ENCODE results near the gene ABL1.

Gene ABL1

GRCh38 chr9:130933114-130934046, 98.3 kb downstream of the ABL1 start:
- H3K27me3 ChIP-seq (ENCODE audit: insufficient read depth, low read length, poor library complexity) = peaks cover 2% of the 10 kb centered on the region
- H3K9me3 ChIP-seq (ENCODE audit: insufficient read depth, low read length, severe bottlenecking) = no peaks in the 10 kb centered on the region
- no peak for TF ChIP-seq EZH2 (IDR thresholded peaks at IDR 0.05; ENCODE audit: borderline replicate concordance, low read depth, low read length, severe bottlenecking)
- TF ChIP-seq, protein P1, sequence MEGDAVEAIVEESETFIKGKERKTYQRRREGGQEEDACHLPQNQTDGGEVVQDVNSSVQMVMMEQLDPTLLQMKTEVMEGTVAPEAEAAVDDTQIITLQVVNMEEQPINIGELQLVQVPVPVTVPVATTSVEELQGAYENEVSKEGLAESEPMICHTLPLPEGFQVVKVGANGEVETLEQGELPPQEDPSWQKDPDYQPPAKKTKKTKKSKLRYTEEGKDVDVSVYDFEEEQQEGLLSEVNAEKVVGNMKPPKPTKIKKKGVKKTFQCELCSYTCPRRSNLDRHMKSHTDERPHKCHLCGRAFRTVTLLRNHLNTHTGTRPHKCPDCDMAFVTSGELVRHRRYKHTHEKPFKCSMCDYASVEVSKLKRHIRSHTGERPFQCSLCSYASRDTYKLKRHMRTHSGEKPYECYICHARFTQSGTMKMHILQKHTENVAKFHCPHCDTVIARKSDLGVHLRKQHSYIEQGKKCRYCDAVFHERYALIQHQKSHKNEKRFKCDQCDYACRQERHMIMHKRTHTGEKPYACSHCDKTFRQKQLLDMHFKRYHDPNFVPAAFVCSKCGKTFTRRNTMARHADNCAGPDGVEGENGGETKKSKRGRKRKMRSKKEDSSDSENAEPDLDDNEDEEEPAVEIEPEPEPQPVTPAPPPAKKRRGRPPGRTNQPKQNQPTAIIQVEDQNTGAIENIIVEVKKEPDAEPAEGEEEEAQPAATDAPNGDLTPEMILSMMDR (IDR thresholded peaks at IDR 0.05; ENCODE audit: borderline replicate concordance, extremely low read depth, low read length, poor library complexity, severe bottlenecking) = no peak
- H3K79me2 ChIP-seq (ENCODE audit: insufficient read depth, low read length) = no peaks in the 10 kb centered on the region
- H2AFZ ChIP-seq (ENCODE audit: low read depth, low read length) = no peak overlapping the region
- no peaks in the 10 kb centered on the region for H3K36me3 ChIP-seq (ENCODE audit: insufficient read depth, low read length)
- H3K4me1 ChIP-seq (ENCODE audit: insufficient read depth, low read length) = no peaks in the 10 kb centered on the region
- no peak overlapping the region for H3K9ac ChIP-seq (ENCODE audit: low read depth, low read length)
- H3K4me3 ChIP-seq (ENCODE audit: low read depth in 1 of 2, low read length in 2 of 2) = no peak overlapping the region
- no peak for DNase-seq
- H3K4me2 ChIP-seq (ENCODE audit: insufficient read depth, low read length) = no peak overlapping the region
- no peak for ATAC-seq (ENCODE audit: insufficient read depth, low read depth)
- H4K20me1 ChIP-seq (ENCODE audit: insufficient read depth, low read length) = no peaks in the 10 kb centered on the region
- no peak overlapping the region for H3K27ac ChIP-seq (ENCODE audit: low read length)

DNA sequence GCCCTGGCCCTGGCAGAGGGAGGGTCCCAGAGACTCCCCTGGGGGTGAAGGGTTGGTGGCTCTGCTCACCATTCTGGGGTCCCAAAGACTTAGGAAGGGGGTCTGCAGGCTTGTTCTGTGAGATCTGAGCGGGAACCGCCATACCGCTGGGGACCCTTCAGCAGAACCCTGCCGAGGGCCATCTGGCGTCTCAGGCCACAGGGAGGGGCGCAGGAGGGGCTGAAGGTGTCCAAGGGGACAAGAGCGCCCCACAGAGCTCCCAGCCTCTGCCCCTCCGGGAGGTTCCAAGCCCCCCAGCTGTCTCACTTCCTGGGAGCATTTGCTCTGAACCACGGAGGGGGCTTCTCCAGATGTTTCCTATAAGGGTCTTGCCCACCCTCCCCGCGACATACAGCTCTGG, 99.2 kb downstream of the ABL1 start:
- no peaks in the 10 kb centered on the region for H4K20me1 ChIP-seq (ENCODE audit: insufficient read depth, low read length)
- H3K27ac ChIP-seq (ENCODE audit: low read length) = no peak overlapping the region
- H3K4me1 ChIP-seq (ENCODE audit: insufficient read depth, low read length) = no peaks in the 10 kb centered on the region
- no peak overlapping the region for H2AFZ ChIP-seq (ENCODE audit: low read depth, low read length)
- H3K9me3 ChIP-seq (ENCODE audit: insufficient read depth, low read length, severe bottlenecking) = no peaks in the 10 kb centered on the region
- no peak for ATAC-seq (ENCODE audit: insufficient read depth, low read depth)
- no peaks in the 10 kb centered on the region for H3K79me2 ChIP-seq (ENCODE audit: insufficient read depth, low read length)
- no peak for DNase-seq
- H3K4me3 ChIP-seq (ENCODE audit: low read depth in 1 of 2, low read length in 2 of 2) = no peak overlapping the region
- H3K4me2 ChIP-seq (ENCODE audit: insufficient read depth, low read length) = no peak overlapping the region
- no peak overlapping the region for H3K9ac ChIP-seq (ENCODE audit: low read depth, low read length)
- H3K27me3 ChIP-seq (ENCODE audit: insufficient read depth, low read length, poor library complexity) = peaks cover 2% of the 10 kb centered on the region
- no peaks in the 10 kb centered on the region for H3K36me3 ChIP-seq (ENCODE audit: insufficient read depth, low read length)
- TF ChIP-seq, protein P1 (IDR thresholded peaks at IDR 0.05; ENCODE audit: borderline replicate concordance, extremely low read depth, low read length, poor library complexity, severe bottlenecking) = no peak
- TF ChIP-seq EZH2 (IDR thresholded peaks at IDR 0.05; ENCODE audit: borderline replicate concordance, low read depth, low read length, severe bottlenecking) = no peak

DNA sequence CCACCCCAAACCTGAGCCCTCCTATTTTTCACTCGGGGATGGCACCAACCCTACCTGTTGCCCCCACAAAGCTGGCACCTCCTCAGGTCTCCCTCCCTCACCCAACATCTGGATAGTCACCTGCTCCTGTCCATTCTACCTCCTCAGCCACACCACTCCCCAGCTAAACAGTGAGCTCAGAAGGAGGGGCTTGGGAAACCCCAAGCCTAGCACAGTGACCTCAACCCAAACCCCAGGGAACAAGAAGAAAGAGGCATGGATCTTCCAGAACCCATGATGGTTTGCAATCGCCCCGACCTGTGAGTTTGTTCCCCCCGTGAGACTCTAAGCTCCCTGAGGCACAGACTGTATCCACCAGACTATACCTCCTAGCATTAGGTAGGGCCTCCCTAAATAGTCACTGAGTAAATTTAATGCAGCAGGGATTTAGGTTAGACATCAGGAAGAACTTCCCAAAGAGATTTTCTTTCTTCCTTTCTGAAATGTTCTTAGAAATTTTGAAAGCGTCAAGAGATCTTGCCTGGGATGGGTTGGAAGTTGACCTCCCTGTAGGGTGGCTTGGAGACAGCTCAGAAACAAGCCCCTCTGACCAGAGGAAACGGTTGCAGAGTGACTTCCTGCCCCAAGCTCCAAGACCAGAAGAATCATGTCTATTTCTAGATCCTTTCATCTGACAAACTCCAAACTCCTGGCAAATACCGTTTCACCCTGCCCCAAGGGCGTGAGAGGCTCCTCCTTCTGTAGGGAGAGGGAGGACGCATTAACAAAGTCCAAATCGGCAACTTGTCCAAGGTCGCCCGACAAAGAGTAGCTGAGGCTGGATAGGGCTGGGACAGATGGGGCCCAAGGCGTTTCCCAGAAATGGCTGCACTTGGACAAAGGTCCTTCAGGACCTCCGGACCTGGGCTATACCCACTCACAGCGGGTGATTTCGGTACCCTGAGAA, 99.9 kb downstream of the ABL1 start:
- H3K27me3 ChIP-seq (ENCODE audit: insufficient read depth, low read length, poor library complexity) = peaks cover 2% of the 10 kb centered on the region
- TF ChIP-seq, protein P1 (IDR thresholded peaks at IDR 0.05; ENCODE audit: borderline replicate concordance, extremely low read depth, low read length, poor library complexity, severe bottlenecking) = no peak
- TF ChIP-seq EZH2 (IDR thresholded peaks at IDR 0.05; ENCODE audit: borderline replicate concordance, low read depth, low read length, severe bottlenecking) = no peak
- H3K4me1 ChIP-seq (ENCODE audit: insufficient read depth, low read length) = no peaks in the 10 kb centered on the region
- H3K79me2 ChIP-seq (ENCODE audit: insufficient read depth, low read length) = no peaks in the 10 kb centered on the region
- H3K9me3 ChIP-seq (ENCODE audit: insufficient read depth, low read length, severe bottlenecking) = no peaks in the 10 kb centered on the region
- no peaks in the 10 kb centered on the region for H4K20me1 ChIP-seq (ENCODE audit: insufficient read depth, low read length)
- DNase-seq (no peak), ATAC-seq (ENCODE audit: insufficient read depth, low read depth) (no peak)
- no peak overlapping the region for H3K9ac ChIP-seq (ENCODE audit: low read depth, low read length)
- no peak overlapping the region for H3K27ac ChIP-seq (ENCODE audit: low read length)
- H3K4me2 ChIP-seq (ENCODE audit: insufficient read depth, low read length) = no peak overlapping the region
- no peak overlapping the region for H2AFZ ChIP-seq (ENCODE audit: low read depth, low read length)
- H3K36me3 ChIP-seq (ENCODE audit: insufficient read depth, low read length) = no peaks in the 10 kb centered on the region
- no peak overlapping the region for H3K4me3 ChIP-seq (ENCODE audit: low read depth in 1 of 2, low read length in 2 of 2)
